ENCODE results near the gene SLIT1.

The SLIT1 gene

DNA sequence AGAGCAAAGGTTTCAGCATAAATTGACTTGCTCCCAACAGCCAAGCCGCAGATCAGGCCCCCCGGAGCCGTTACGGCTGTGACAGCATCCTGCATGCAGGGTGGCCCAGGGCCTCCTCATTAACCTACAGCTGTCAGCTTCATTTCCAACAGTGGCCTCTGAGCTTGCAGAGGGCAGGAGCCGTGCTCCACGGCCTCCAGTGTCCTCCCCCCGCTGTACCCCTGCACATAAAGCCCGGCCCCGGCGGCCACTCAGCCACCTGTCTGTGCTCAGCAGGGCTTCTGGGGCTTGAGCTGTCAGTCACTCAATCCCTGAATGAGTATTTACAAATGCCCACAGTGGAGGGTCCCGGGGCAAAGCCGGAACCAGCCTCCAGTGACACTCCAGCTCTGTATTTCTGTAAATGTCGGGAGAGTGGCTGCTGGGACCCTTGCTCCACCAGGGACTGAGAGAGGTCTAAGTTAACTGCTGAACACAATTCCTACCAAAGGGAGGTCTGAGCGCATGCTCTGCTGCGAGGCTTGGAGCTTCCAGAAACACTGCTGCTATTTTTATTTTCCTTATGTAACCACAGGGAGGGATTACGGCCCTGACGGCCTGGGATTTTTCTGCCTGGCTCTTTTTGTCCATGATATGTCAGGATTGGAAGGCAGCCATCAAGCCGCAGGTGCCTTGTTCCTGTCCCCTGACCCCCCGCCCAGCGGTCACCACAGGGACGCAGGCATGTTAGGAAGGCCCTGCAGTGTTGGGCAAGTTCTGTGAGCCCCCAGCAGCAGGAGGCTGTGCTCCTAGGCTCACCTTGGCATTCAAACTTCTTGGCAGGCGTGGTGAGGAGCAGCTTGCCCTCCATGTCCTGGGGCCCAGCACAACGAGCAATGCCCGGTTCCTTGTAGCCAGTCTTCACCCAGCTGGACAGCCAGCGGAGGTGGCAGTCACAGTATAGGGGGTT lies 165.0 kb downstream of the SLIT1 start:
- H3K9me3 ChIP-seq (ENCODE audit: control insufficient read depth, low read depth, low read length) = no peaks in the 10 kb centered on the region
- H3K27me3 ChIP-seq (ENCODE audit: control insufficient read depth, insufficient read depth, low read length) = no peaks in the 10 kb centered on the region
- H3K36me3 ChIP-seq (ENCODE audit: control insufficient read depth, low read depth, low read length) = no peaks in the 10 kb centered on the region
- H3K27ac ChIP-seq (ENCODE audit: low read length) = no peak overlapping the region
- H3K4me1 ChIP-seq (ENCODE audit: control insufficient read depth, low read depth, low read length) = peaks cover 7% of the 10 kb centered on the region
- no peak overlapping the region for H3K4me3 ChIP-seq (ENCODE audit: low read length)
- no peak overlapping the region for H3K9ac ChIP-seq (ENCODE audit: low read length)

DNA sequence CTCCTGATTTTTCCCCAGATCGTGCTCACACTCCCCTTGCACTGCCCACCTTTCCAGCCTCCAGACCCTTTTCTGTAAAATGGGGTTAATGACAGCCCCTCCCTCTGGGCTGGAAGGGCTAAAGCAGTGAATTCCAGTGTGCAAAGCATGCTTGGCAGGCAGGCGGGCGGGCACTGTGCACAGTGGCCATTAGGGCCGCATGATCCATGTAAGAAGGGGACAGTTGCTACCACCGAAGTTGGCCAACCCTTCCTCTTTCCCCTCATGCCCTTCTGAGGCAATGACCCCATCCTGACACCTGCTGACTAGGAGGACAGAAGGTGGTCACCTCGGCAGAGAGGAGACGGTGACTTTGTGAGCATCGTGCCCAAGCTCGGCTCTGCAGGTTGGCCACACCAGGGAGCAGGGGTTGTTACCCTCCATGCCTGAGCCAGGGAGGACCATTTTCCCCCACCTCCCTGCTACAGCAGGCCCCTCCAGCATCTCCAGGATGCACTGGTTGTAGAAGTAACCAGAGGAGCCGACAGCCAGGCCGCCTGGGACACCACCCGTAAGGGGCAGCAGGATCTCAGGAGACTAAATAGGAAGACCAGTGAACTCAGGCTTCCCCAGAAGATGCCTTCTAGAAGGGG lies 166.4 kb downstream of the SLIT1 start:
- H3K27me3 ChIP-seq (ENCODE audit: control insufficient read depth, insufficient read depth, low read length) = no peaks in the 10 kb centered on the region
- H3K4me1 ChIP-seq (ENCODE audit: control insufficient read depth, low read depth, low read length) = peaks cover 7% of the 10 kb centered on the region
- H3K9me3 ChIP-seq (ENCODE audit: control insufficient read depth, low read depth, low read length) = no peaks in the 10 kb centered on the region
- no peak overlapping the region for H3K9ac ChIP-seq (ENCODE audit: low read length)
- H3K4me3 ChIP-seq (ENCODE audit: low read length) = no peak overlapping the region
- H3K27ac ChIP-seq (ENCODE audit: low read length) = no peak overlapping the region
- no peaks in the 10 kb centered on the region for H3K36me3 ChIP-seq (ENCODE audit: control insufficient read depth, low read depth, low read length)

DNA sequence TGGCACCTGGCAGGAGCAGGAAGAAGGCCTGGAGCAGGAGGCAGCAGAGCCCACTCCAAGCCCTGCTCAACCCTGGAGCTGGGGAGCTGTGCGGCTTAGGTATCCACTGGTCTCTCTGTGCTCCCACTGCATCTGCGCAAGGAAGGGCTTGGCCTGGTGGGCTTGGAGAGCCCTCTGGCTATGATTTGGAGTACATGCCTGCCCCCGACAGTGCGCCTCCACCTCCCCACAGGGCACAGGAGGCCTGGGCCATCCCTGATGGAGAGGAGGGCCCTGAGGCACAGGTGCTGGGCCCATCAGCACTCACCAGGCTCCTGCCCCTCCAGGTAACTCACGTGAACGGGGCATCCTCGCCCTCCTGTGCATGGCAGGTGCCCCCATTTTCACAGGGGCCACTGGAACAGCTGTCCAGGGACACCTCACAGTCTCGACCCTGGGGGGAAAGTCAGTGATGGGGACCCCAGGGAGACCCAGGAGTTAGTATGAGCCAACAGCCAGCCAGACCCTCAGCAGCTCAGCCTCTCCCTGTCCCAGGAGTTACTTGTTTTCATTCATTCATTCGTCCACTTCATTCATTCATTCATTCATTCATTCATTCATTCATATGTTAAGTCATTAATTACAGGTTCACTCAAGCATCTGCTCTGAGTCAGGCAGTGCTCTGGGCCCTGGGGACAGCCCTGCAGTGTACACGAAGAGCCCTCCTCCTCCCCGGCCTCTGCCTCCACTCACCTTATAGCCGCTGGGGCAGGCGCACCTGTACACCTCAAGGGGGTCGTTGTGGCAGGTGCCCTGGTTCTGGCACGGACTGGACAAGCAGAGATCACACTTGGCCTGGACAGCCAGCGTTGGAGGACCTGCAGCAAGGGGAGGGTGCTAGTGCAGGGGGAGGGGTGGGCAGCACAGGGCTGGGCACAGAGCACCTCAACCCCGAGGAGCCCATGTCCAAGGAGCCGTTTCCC lies 167.2 kb downstream of the SLIT1 start:
- Histone ChIP-seq H3K9ac (ENCODE audit: low read length) (no peak overlapping the region), H3K4me1 (ENCODE audit: control insufficient read depth, low read depth, low read length) (peaks cover 7% of the 10 kb centered on the region), H3K27me3 (ENCODE audit: control insufficient read depth, insufficient read depth, low read length) (no peaks in the 10 kb centered on the region), H3K4me3 (ENCODE audit: low read length) (no peak overlapping the region), H3K27ac (ENCODE audit: low read length) (no peak overlapping the region), H3K9me3 (ENCODE audit: control insufficient read depth, low read depth, low read length) (no peaks in the 10 kb centered on the region), H3K36me3 (ENCODE audit: control insufficient read depth, low read depth, low read length) (no peaks in the 10 kb centered on the region)

DNA sequence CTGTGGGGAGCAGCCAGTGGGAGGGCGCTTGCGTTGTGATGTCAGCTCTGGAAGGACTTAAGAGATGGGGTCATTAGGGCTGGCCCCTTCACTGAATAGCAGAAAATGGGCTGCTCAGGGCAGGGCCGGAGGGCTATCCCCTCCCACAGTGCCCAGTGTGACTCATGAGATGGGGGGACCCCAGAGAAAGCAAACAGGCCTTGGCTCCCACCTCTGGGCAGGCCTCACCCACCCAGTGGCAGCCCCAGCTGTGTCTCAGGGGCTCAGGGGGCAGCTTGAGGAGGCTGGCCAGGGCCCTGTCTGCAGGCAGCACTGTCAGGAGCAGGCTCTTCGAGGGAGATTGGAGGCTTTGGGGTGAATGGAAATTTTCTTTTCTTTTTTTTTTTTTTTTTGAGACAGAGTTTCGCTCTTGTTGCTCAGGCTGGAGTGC lies 168.3 kb downstream of the SLIT1 start:
- Histone ChIP-seq H3K9ac (ENCODE audit: low read length) (no peak overlapping the region), H3K27me3 (ENCODE audit: control insufficient read depth, insufficient read depth, low read length) (no peaks in the 10 kb centered on the region), H3K27ac (ENCODE audit: low read length) (no peak overlapping the region), H3K4me1 (ENCODE audit: control insufficient read depth, low read depth, low read length) (peaks cover 7% of the 10 kb centered on the region), H3K36me3 (ENCODE audit: control insufficient read depth, low read depth, low read length) (no peaks in the 10 kb centered on the region), H3K4me3 (ENCODE audit: low read length) (no peak overlapping the region), H3K9me3 (ENCODE audit: control insufficient read depth, low read depth, low read length) (no peaks in the 10 kb centered on the region)

DNA sequence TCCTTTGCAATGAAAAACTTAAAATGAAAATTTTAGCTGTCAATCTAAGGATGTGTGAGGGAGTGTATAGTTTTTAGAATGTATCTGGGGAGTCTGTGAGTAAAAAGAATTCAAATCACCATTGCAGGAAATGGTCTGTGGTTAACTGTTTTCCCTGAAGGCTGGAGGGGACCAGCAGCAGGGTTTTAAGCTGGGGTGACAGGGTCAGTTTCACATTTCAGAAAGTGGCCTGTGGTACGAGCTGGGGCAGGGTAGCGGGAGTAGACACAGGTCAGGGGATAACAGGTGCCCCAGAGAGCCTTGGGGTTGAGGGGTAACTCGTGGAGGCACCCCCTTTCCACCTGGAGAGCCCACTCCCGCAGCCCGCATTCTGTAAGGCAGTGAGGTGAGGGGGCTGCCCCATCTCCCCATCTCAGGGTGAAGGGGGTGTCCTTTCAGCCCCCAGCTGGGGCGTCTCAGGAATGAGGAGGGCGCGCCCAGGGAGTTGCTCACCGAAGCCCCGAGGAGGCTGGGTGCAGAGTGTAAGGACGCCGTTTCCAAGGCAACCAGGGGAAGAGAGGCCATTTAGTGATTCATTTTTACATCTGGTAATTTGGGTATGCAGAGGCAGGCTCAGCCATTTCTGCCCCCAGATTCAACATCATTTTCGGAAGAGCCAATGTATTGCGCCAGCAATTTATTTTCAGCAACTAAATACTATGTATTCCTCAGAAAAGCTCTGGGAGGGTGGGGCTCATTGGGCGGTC lies 168.9 kb downstream of the SLIT1 start:
- Histone ChIP-seq H3K4me3 (ENCODE audit: low read length) (no peak overlapping the region), H3K27me3 (ENCODE audit: control insufficient read depth, insufficient read depth, low read length) (no peaks in the 10 kb centered on the region), H3K9ac (ENCODE audit: low read length) (no peak overlapping the region), H3K9me3 (ENCODE audit: control insufficient read depth, low read depth, low read length) (no peaks in the 10 kb centered on the region), H3K27ac (ENCODE audit: low read length) (no peak overlapping the region), H3K36me3 (ENCODE audit: control insufficient read depth, low read depth, low read length) (no peaks in the 10 kb centered on the region), H3K4me1 (ENCODE audit: control insufficient read depth, low read depth, low read length) (peaks cover 7% of the 10 kb centered on the region)

DNA sequence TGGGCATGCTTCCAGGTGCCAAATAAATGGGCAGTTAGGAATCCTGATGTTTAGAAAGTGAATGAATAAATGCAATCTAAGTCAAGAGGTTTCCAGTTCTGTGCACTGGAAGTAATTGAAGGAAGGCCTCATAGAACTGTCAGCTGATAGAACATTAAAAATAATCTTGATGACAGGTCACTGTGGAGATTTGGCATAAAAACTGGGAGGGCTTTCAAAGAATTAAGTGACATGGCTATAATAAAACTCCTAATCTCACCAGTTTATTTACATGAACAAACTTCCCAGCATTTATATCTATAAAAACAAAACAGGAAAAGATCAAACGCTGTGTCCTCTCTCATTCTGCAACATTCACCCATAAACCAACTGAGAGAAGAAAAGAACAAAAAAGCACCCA lies 170.5 kb downstream of the SLIT1 start:
- Histone ChIP-seq H3K27ac (ENCODE audit: low read length) (no peak overlapping the region), H3K27me3 (ENCODE audit: control insufficient read depth, insufficient read depth, low read length) (no peaks in the 10 kb centered on the region), H3K9me3 (ENCODE audit: control insufficient read depth, low read depth, low read length) (no peaks in the 10 kb centered on the region), H3K9ac (ENCODE audit: low read length) (no peak overlapping the region), H3K4me3 (ENCODE audit: low read length) (no peak overlapping the region), H3K36me3 (ENCODE audit: control insufficient read depth, low read depth, low read length) (no peaks in the 10 kb centered on the region), H3K4me1 (ENCODE audit: control insufficient read depth, low read depth, low read length) (peaks cover 1% of the 10 kb centered on the region)

DNA sequence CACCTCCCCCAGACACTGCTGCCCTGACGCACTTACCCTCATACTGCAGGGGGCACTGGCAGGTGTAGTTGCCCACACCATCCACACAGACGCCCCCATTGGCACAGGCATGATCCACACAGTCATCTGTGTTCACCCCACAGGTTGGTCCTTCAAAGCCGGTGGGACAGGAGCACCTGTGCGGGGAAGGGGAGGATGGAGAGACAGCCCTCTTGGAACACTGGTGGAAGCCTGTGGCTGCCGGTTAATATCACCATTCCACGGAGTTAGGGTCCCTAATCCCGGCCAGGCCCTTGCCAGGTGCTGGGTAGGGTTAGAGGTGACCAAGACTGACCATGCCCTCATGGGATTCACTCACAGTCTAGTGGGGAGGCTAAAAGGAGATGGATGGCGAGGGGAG lies 171.8 kb downstream of the SLIT1 start:
- Histone ChIP-seq H3K36me3 (ENCODE audit: control insufficient read depth, low read depth, low read length) (no peaks in the 10 kb centered on the region), H3K27me3 (ENCODE audit: control insufficient read depth, insufficient read depth, low read length) (no peaks in the 10 kb centered on the region)

DNA sequence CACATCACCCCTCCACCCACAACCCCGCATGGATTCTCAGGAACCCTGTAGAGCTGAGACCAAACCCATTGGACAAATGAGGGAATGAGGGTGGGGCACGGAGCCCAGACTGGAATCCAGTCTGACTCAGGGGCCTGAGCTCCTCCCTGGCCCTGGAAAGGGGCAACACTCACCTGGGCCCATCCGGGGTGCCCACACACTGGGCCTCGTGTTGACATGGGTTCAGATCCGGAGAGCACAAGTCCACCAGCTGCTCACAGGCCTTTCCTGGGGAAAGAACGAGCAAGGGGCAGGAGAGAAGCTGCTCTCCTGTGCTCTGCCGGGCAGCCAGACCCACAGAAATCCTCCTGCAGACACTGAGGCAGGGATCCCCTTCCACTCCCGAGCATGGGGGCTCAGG lies 172.2 kb downstream of the SLIT1 start:
- Histone ChIP-seq H3K4me3 (ENCODE audit: low read length) (no peak overlapping the region), H3K27ac (ENCODE audit: low read length) (no peak overlapping the region), H3K4me1 (ENCODE audit: control insufficient read depth, low read depth, low read length) (no peaks in the 10 kb centered on the region), H3K36me3 (ENCODE audit: control insufficient read depth, low read depth, low read length) (no peaks in the 10 kb centered on the region), H3K27me3 (ENCODE audit: control insufficient read depth, insufficient read depth, low read length) (no peaks in the 10 kb centered on the region), H3K9ac (ENCODE audit: low read length) (no peak overlapping the region), H3K9me3 (ENCODE audit: control insufficient read depth, low read depth, low read length) (no peaks in the 10 kb centered on the region)

More for the DNA sequence above, 171.8 kb downstream of the SLIT1 start:
- no peak overlapping the region for H3K27ac ChIP-seq (ENCODE audit: low read length)
- H3K9me3 ChIP-seq (ENCODE audit: control insufficient read depth, low read depth, low read length) = no peaks in the 10 kb centered on the region
- H3K4me3 ChIP-seq (ENCODE audit: low read length) = no peak overlapping the region
- H3K9ac ChIP-seq (ENCODE audit: low read length) = no peak overlapping the region
- no peaks in the 10 kb centered on the region for H3K4me1 ChIP-seq (ENCODE audit: control insufficient read depth, low read depth, low read length)

DNA sequence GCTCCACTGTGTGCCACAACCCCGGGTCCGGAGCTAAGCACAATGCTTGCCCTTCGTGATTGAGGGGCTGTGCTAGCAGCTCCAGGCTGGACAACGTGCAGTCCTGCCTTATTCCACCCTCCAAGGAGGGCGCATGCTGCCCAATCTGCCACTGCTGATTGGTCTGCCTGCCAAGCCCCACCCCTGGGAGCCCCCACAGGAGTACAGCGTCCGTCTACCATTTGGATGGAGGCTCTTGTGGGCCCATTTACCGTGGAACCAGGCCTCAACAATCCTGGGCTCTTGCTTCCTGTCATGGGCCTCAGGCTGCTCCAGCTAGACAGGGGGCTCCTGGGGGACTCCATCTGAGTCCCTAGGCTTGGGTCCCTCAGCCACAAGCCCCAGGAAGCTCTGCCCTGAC lies 173.3 kb downstream of the SLIT1 start:
- H3K4me3 ChIP-seq (ENCODE audit: low read length) = no peak overlapping the region
- no peak overlapping the region for H3K9ac ChIP-seq (ENCODE audit: low read length)
- H3K27me3 ChIP-seq (ENCODE audit: control insufficient read depth, insufficient read depth, low read length) = no peaks in the 10 kb centered on the region
- H3K36me3 ChIP-seq (ENCODE audit: control insufficient read depth, low read depth, low read length) = no peaks in the 10 kb centered on the region
- H3K27ac ChIP-seq (ENCODE audit: low read length) = no peak overlapping the region
- peaks cover 3% of the 10 kb centered on the region for H3K9me3 ChIP-seq (ENCODE audit: control insufficient read depth, low read depth, low read length)
- no peaks in the 10 kb centered on the region for H3K4me1 ChIP-seq (ENCODE audit: control insufficient read depth, low read depth, low read length)

DNA sequence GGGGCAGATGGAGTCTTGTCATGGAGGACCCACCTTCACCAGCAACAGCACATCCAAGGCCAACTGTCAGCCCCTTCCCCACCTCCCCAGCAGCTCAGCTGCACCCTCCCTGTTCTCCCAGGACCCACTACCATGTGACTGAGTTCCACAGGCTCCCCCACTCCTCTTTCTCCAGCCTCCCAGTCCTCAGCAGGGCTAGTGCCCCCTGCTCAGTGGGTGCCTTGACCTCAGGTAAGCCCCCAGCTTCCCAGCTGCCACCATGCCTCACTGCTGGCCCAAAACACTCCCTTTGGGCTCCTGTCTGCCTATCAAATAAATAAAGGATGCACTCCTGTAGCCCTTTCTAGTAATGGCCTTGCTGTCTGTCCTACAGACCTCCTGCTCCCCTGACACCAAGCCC lies 174.4 kb downstream of the SLIT1 start:
- H3K4me1 ChIP-seq (ENCODE audit: control insufficient read depth, low read depth, low read length) = no peaks in the 10 kb centered on the region
- H3K4me3 ChIP-seq (ENCODE audit: low read length) = no peak overlapping the region
- no peak overlapping the region for H3K27ac ChIP-seq (ENCODE audit: low read length)
- H3K9ac ChIP-seq (ENCODE audit: low read length) = no peak overlapping the region
- no peaks in the 10 kb centered on the region for H3K27me3 ChIP-seq (ENCODE audit: control insufficient read depth, insufficient read depth, low read length)
- H3K9me3 ChIP-seq (ENCODE audit: control insufficient read depth, low read depth, low read length) = peaks cover 6% of the 10 kb centered on the region
- H3K36me3 ChIP-seq (ENCODE audit: control insufficient read depth, low read depth, low read length) = no peaks in the 10 kb centered on the region

All from iPS-18a (cell line).